Measurements from ENCODE around the gene PTX4. TPM values are rescaled to one million over a fixed set of nuclear protein-coding genes. Genes with fewer than 3 reads are reported as not detected.

The PTX4 gene
- total and polyA plus RNA-seq, 3 donors from 2014 or later = 1.3 to 3.4 (median 1.7) TPM

DNA sequence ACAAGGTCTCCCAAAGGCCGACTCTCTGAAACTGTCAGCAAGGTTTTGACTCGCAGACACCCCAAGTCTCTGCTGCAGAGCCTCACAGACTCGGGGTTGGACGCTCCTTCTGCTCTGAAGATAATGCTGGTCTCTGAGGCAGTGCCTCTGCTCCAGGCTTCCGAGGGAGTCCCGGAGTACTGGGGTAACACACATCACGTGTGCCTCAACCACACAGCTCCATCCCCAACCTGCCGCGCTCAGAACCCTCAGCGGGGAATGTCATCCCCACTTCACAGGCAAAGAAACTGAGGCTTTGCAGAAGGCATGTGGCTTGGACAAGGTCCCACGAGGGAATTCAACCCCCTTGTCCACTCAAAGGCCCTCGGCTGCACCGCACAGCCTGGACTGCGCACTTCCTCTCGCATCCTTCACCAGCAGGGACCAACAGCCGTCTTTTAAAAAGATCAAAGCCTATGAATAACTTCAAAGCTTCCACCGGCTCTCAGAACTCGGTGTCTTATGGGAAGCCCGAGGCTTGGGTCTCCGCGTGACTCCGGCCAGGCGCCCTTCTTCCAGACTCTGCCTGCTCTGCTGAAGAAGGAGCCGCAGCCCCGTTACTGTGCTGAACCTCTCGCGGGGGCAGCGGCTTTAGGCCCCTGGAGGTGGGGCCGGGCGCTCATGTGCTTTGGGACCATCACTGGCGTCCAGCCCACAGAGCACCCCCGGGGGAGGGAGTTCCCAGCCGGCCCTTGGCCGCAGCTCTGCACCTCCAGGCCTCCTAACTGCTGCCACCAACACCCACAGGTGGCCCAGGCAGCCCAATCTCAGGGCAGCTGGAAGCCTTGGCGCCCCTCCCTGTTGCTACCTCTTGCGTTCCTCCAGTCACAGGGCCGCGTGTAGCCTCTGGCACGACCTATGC lies 46.9 kb upstream of the PTX4 start:
- intact Hi-C loops (cut with DNase I; ENCODE audit: low total_unique reads) = loop anchor here (10.0 kb wide), 1 partner anchor 79 kb away; the partner anchor contains the start of genes CRAMP1 and IFT140
- TF ChIP-seq CTCF (IDR thresholded peaks at IDR 0.05) (no peak), POLR2A (IDR thresholded peaks at IDR 0.05) (no peak)
- peak overlapping the region; percentile 57 to 72 for H3K4me3 ChIP-seq
- H3K27ac ChIP-seq = peak overlapping the region; percentile 88 to 90
- no peaks in the 10 kb centered on the region for H3K9me3 ChIP-seq
- DNase-seq = no peak
- no peaks in the 10 kb centered on the region for H3K36me3 ChIP-seq (ENCODE audit: low read depth, missing control alignments)
- WGBS, 2 donors = 45 to 60% methylated on average over 26 to 39 of the region's 39 CpGs
- H3K4me1 ChIP-seq = peaks cover 36% of the 10 kb centered on the region
- no peaks in the 10 kb centered on the region for H3K27me3 ChIP-seq

GRCh38 chr16:1534021-1535020 lies 45.6 kb upstream of the PTX4 start:
- peaks cover 43% of the 10 kb centered on the region for H3K4me1 ChIP-seq
- H3K9me3 ChIP-seq = no peaks in the 10 kb centered on the region
- no peaks in the 10 kb centered on the region for H3K36me3 ChIP-seq (ENCODE audit: low read depth, missing control alignments)
- no peak for DNase-seq
- intact Hi-C loops (cut with DNase I; ENCODE audit: low total_unique reads) = loop anchor here (10.0 kb wide), 1 partner anchor 80 kb away; the partner anchor contains the start of genes CRAMP1 and IFT140
- no peaks in the 10 kb centered on the region for H3K27me3 ChIP-seq
- peak overlapping the region; percentile 88 to 90 for H3K27ac ChIP-seq
- 57 to 72% methylated on average over 47 to 56 of the region's 57 CpGs for WGBS, 2 donors
- H3K4me3 ChIP-seq = peak overlapping the region; percentile 57 to 72
- no peak for TF ChIP-seq CTCF (IDR thresholded peaks at IDR 0.05)
- TF ChIP-seq POLR2A (IDR thresholded peaks at IDR 0.05) = no peak

- no peaks in the 10 kb centered on the region for H3K9me3 ChIP-seq
- H3K4me1 ChIP-seq = peaks cover 51% of the 10 kb centered on the region
- H3K36me3 ChIP-seq (ENCODE audit: low read depth, missing control alignments) = no peaks in the 10 kb centered on the region
- H3K27ac ChIP-seq = peak within 1 kb of the TSS; percentile 88 to 90
- no peaks in the 10 kb centered on the region for H3K27me3 ChIP-seq
- WGBS, 2 donors = 33 to 62% methylated on average over 16 to 27 of the region's 27 CpGs
- H3K4me3 ChIP-seq = peak within 1 kb of the TSS; percentile 57 to 72
- TF ChIP-seq CTCF (IDR thresholded peaks at IDR 0.05) = no peak
- no peak for TF ChIP-seq POLR2A (IDR thresholded peaks at IDR 0.05)
- intact Hi-C loops (cut with DNase I; ENCODE audit: low total_unique reads) = loop anchor here (10.0 kb wide), 1 partner anchor 81 kb away; the partner anchor contains the start of genes CRAMP1 and IFT140
- DNase-seq = peak; percentile 65
Observed at GRCh38 chr16:1533443-1533951, 44.8 kb upstream of the PTX4 start, which contains the start of gene TMEM204. TSS of gene TMEM204 (plus strand) at chr16:1533666. CDS start at chr16:1534276, 610 bp downstream.

DNA sequence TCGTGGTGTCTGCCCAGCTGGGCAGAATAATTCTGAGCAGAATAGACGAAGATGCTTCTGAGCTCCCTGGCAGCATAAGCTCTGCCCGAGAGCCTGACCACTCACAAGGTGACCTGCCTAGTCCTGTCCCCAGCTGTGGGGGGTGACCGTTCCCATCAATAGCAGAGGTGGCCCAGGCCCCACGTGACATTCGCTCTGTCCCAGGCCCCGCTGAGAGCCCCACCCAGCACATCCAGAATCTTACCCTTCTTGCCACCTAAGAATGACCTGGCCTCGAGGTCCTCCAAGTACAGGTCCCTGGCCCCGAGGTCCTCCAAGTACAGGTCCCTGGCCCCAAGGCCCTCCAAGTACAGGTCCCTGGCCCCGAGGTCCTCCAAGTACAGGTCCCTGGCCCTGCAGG lies 44.0 kb upstream of the PTX4 start:
- H3K36me3 ChIP-seq (ENCODE audit: low read depth, missing control alignments) = no peaks in the 10 kb centered on the region
- H3K27ac ChIP-seq = peak overlapping the region; percentile 88 to 90
- intact Hi-C loops (cut with DNase I; ENCODE audit: low total_unique reads) = loop anchor here (10.0 kb wide), 1 partner anchor 82 kb away; the partner anchor contains the start of genes CRAMP1 and IFT140
- whole genome bisulfite sequencing, 2 donors = 60 to 81% methylated on average over 1 to 10 of the region's 10 CpGs
- H3K4me1 ChIP-seq = peaks cover 52% of the 10 kb centered on the region
- H3K9me3 ChIP-seq = no peaks in the 10 kb centered on the region
- H3K4me3 ChIP-seq = peak overlapping the region in 1 of 2 donors; percentile 72
- no peaks in the 10 kb centered on the region for H3K27me3 ChIP-seq
- TF ChIP-seq POLR2A (IDR thresholded peaks at IDR 0.05) = no peak
- no peak for TF ChIP-seq CTCF (IDR thresholded peaks at IDR 0.05)
- DNase-seq = no peak
